ENCODE data around the gene FAM24A.

The FAM24A gene

DNA sequence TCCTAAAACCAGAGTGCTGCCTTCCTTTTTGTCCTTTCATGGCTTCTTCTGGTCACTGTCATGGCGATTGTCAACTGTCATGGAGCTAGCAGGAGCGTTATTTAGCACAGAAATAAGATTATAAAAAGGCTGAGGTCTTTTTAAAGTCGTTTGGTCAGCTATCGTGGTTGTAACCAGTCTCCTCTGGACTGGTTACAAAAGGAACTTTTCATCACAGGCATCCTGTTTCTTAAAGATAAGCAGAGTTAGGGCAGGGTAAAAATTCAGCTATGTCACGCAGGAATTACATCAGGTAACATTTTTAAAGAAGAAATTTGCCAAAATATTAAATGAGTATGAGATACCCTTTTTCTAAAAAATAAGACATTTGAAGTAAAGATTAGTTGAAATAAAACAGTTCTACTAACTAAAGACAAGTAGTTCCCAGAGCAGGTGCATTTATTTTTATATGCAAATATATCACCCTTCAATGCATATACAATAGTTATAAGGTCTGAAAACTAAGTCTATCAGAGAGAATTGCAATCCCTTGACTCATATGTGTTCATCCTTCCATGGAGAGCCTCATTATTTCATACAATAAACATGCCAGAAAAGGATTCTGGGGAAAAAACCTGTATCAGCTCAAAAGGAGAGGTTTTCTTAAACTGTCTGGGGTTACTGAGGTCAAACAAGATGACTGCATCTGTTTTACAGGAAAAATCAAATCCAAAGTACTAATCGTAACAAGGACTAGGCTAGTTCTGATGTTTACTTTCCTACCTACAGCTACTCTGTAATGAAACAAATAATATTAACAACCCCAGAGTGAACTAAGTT is 20.9 kb downstream of the FAM24A start:
- DNase-seq: no peak

DNA sequence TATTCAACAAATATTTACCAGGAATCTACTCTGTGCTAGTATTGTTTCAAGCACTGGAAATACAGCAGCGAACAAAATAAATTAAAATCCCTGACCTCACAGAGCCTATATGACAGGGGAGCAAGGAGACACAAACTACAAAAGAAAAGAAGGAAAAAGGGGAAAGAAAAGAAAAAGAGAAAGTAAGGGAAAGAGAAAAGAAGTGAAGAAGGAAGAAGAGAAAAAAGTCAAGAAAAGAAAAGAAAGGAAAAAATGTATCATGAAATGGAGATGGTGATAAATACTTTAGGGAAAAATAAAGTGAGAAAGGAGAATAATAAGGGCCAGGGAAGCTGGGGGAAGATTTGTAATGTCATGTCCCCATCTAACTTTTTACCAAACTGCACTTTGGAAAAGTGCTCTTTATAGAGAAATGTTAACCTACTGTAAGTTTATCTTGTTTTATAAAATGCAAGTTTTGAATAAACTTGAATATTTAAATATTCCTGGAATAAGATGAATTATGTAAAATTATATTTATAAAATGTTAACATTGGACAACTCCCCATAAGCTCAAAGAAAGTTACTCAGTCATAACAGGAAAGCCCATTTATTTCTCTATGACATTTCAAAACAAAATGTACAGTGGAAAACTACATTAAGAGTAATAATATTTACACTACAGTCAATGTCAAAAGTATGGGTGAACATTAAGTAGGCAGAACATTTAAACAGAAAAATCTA is 28.9 kb downstream of the FAM24A start:
- DNase-seq: no peak

DNA sequence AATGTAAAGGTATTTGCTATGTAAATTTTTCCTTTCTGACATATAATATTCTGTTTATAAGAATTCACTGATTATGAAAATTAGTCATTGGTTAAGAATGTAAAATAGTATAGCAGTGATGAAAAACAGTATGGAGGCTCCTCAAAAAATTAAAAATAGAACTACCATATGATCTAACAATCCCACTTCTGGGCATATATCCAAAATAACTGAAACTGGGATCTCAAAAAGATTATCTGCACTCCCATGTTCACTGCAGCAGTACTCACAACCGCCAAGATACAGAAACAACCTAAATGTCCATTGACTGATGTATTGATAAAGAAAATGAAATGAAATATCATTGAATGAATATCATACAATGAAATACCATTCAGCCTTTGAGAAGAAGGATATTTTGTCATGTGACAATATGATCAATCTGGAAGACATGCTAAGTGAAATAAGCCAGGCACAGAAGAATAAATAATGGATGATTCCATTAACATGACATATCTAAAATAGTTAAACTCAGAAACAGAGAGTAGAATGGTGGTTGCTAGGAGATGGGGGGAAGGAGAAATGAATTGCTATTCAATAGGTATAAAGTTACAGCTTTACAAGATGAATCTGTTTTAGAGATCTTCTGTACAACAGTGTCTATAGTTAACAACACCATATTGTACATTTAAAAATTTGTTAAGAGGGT is 29.6 kb downstream of the FAM24A start:
- no peak for DNase-seq

DNA sequence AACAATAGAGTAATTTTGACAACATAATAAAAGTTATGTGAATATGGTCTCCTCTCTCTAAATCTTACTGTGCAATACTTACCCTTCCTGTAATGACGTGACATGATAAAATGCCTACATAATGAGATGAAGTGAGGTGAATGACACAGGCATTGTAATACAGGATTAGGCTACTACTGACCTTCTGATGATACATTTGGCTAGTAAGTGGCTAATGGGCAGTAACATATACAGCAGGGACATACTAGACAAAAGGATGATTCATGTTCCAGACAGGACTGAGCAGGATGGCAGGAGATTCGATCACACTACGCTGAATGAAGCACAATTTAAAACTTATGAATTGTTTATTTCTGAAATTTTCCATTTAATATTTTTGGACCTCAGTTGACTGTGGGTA is 38.9 kb downstream of the FAM24A start:
- DNase-seq: no peak

DNA sequence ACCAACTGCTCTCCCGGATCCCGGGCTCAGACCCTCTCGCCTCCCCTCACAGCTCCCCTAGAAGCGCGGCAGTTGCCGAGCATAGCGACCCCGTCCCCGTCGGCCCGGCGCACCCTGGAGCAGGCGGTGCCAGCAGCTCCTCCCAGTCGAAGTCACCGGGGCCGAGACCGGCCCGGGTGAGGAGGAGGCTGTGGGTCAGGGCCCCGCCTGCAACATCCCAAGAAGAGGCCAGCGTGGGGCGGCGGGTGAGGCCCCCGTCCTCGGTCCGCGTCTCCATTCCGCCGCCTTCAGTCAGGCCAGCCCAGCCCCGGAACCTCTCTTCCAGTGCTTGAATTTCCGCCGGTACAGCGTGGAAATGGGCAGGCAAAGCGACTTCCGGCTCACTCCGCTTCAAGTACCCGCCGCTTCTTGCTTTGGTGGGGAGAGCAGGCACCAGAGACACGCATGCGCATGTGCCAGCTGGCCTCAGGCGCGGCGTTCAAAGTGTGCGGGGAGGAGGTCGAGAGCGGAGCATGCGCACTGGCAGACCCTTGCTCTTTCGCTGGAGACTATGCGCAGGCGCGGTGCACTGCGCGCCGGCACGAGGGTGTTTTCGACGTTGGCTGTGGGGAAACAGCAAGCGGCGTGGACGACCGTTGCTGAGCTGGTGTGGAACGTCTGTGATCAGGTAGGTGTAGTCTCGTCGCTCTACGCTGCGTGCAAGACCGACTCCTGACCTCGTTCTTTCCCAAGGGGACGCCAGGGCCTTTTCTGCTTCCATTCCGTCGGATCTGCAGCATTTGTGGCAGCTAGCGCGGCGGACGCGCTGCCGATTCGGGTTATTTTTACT is 43.7 kb downstream of the FAM24A start, which contains the start of gene C10orf88:
Gene C10orf88, minus strand, starts transcription at position 326 of the 829 bp plus-strand sequence. Its CDS starts 49 bp downstream, at position 277.
- peak; percentile 94 for DNase-seq

DNA sequence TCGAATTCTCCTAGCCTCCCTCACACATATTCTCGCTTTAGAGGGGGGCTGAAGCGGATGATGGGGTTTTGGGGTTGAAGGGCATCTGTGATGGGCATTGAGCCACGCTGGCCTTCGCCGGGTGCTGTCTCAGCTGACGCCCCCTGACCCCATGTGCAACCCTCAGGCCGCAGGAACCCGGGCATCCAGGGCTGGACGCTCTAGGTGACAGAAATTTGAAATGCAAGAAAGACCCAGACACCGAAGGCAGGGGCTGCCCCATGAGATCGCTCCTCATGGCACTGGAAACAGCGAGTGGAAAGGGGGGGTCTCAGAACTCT is 44.3 kb downstream of the FAM24A start:
- DNase-seq: no peak

DNA sequence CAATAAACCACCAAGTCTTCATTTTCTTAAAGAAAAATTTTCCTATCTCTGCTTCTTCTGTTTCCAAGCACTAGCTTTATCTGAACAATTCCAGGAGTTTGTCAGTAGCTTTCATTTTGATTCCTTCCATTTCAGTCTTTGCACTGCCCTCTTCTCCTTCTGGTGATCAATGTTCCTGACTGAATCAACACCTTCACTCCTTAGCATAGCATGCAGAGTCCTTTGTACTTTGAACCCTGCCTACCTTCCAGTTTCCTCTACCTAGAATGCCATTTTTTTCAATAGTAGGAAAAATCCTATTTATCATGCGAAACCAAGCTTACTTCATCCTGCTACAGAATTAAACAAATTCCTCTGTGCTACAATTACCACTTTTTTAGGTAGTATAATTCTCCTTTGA is 45.5 kb downstream of the FAM24A start:
- no peak for DNase-seq

DNA sequence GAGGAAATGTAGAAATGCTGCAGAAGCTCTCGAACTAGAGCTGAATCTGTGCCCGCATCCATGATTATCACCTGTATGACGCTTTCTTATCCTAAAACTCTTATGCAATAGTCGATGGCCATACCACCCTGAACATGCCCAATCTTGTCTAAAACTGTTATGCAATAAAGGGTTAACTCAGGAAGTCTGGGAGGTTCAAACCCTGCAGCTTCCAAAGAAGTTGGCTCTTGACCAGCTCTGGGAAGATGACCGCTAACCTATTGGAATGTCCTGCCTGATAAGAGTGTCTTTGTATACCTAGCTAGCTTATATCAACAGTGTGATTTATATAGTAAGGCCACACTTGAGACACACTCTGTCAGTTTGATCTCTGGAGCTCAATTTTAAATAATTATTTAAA is 47.1 kb downstream of the FAM24A start:
- DNase-seq: no peak

DNA sequence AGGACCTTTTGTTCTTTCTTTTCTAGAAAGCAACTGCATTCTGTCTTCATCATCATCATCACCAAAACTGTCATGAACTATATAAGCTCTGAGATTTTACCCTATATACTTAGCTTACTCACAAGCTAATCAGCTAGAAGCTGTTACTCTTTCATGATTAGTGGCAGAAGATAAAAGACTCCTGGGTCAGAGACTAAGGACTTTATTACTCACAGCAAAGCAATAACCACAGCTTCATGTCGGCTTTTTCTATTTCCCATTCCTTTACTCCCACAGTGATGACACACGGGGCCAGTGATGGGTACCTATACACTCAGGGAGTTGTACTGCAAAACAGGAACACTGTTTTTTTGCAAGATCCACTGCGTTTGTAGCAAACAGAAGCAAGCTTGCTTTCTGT is 52.0 kb downstream of the FAM24A start:
- DNase-seq: no peak
